Measurements from ENCODE around the gene ZSCAN31.

GRCh38 chr6:28347119-28347518 is 11.2 kb upstream of the ZSCAN31 start:
- no peak for TF ChIP-seq CTCF (IDR thresholded peaks at IDR 0.05 in 2 of 3, conservative IDR thresholded peaks at IDR 0.05 in 1 of 3; ENCODE audit: borderline replicate concordance in 1 of 3, insufficient read depth in 1 of 3, low read depth in 2 of 3, low read length in 2 of 3)
- no peak for TF ChIP-seq ZNF274 (IDR thresholded peaks at IDR 0.05; ENCODE audit: low read depth, low read length)
- TF ChIP-seq POLR2A (IDR thresholded peaks at IDR 0.05; ENCODE audit: borderline replicate concordance, extremely low read depth, insufficient read depth, insufficient read length): no peak
- no peak for TF ChIP-seq REST (IDR thresholded peaks at IDR 0.05; ENCODE audit: low read depth)
- TF ChIP-seq POLR2AphosphoS5 (IDR thresholded peaks at IDR 0.05; ENCODE audit: low read depth, low read length): no peak
- no peak for TF ChIP-seq ZFX (IDR thresholded peaks at IDR 0.05)
- no peak for TF ChIP-seq RAD21 (IDR thresholded peaks at IDR 0.05; ENCODE audit: low read depth)
- no peak for TF ChIP-seq YY1 (IDR thresholded peaks at IDR 0.05; ENCODE audit: extremely low read depth, insufficient replicate concordance, low read depth, low read length)
- TF ChIP-seq EZH2 (IDR thresholded peaks at IDR 0.05): no peak
